OCI-LY1 (cell line): Measurements from ENCODE around the gene EBF3.

ENCODE experiments used
- CTCF ChIP-seq: fragments of 200-600 bp; sonication (generic), shearing (Covaris generic); IDR thresholded peaks from 2 replicates; pipeline ENCODE4 v1.5.1; 2017; ENCODE audit warnings: mild to moderate bottlenecking, antibody characterized with exemption, low read length, moderate library complexity, mixed read lengths
- EZH2 ChIP-seq: fragments of 200-600 bp; sonication (generic), shearing (Covaris generic); IDR thresholded peaks from 2 replicates; pipeline ENCODE4 v1.8.0; 2017; ENCODE audit warnings: borderline replicate concordance, mixed run types, mild to moderate bottlenecking, antibody characterized with exemption, low read length, moderate library complexity, mixed read lengths

DNA sequence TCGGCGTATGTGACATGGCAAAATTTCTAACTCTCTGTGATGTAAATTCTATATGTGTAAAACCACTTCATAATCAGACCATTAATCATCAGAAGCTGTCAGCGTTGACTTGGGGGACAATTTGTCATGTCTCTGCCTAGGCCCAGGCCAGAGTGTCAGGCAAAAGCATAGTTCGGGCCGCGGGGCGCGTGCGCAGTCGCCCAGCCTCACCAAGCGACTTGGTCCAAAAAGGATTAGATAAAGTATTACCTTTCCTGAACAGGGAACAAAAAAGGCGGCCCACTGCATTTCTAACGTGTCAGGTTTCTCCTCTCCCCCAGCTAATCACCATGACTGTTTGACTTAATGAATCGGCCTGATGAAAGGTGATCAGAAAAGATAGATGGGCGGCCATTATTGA is 114.2 kb downstream of the EBF3 start:
- TF ChIP-seq CTCF (no peak), EZH2 (no peak)
